SU-DHL-6 (cell line): ENCODE results near the gene TREML4.

ENCODE experiments used
- H2AFZ ChIP-seq: fragments of 200-600 bp; sonication (generic); 2 replicates; pipeline ENCODE4 v1.6.1; 2014; ENCODE audit warnings: low read depth, mild to moderate bottlenecking, moderate library complexity, mixed read lengths, antibody characterized with exemption, low read length; ENCODE audit not compliant: severe bottlenecking
- H3F3A ChIP-seq: fragments of 200-600 bp; shearing (Covaris generic); 2 replicates; pipeline ENCODE4 v1.6.0; 2016; ENCODE audit warnings: antibody characterized with exemption, mild to moderate bottlenecking; ENCODE audit not compliant: insufficient read depth
- H3K27ac ChIP-seq: fragments of 200-600 bp; sonication (generic); 2 replicates; pipeline ENCODE4 v1.5.1; 2016; ENCODE audit warnings: low read depth, mild to moderate bottlenecking, low read length, moderate library complexity, mixed read lengths
- H3K27me3 ChIP-seq: fragments of 200-600 bp; sonication (generic), shearing (Covaris generic); 2 replicates; pipeline ENCODE4 v1.6.0; 2014; ENCODE audit warnings: mild to moderate bottlenecking, low read length
- H3K36me3 ChIP-seq: fragments of 200-600 bp; sonication (generic); 2 replicates; pipeline ENCODE4 v1.6.1; 2014; ENCODE audit warnings: mild to moderate bottlenecking, low read length, mixed read lengths
- H3K4me2 ChIP-seq: fragments of 300-600, 200-600 bp; shearing (Covaris generic), sonication (generic); 2 replicates; pipeline ENCODE4 v1.6.0; 2014; ENCODE audit warnings: low read length, low read depth, mild to moderate bottlenecking; ENCODE audit not compliant: poor library complexity, severe bottlenecking
- H3K4me3 ChIP-seq: fragments of 200-600 bp; sonication (generic); 2 replicates; pipeline ENCODE4 v1.5.1; 2014; ENCODE audit warnings: antibody characterized with exemption, low read length, mild to moderate bottlenecking, mixed read lengths; ENCODE audit not compliant: insufficient read depth, poor library complexity, severe bottlenecking
- H3K79me2 ChIP-seq: fragments of 200-600 bp; sonication (generic); 2 replicates; pipeline ENCODE4 v1.6.1; 2014; ENCODE audit warnings: mild to moderate bottlenecking, low read length, moderate library complexity; ENCODE audit not compliant: insufficient read depth
- H3K9ac ChIP-seq: fragments of 200-600 bp; sonication (generic); 2 replicates; pipeline ENCODE4 v1.7.0; 2014; ENCODE audit warnings: mild to moderate bottlenecking, low read length
- H3K9me2 ChIP-seq: fragments of 200-600 bp; sonication (generic); replicated peaks from 2 replicates; pipeline ENCODE4 v1.6.1; 2014; ENCODE audit warnings: low read length; ENCODE audit not compliant: insufficient read depth
- H3K9me3 ChIP-seq: fragments of 200-600 bp; sonication (generic); 2 replicates; pipeline ENCODE4 v1.6.1; 2014; ENCODE audit warnings: low read length, mixed read lengths; ENCODE audit not compliant: insufficient read depth
- H4K20me1 ChIP-seq: fragments of 200-600 bp; sonication (generic); 2 replicates; pipeline ENCODE4 v1.6.1; 2014; ENCODE audit warnings: low read depth, mild to moderate bottlenecking, antibody characterized with exemption, low read length, moderate library complexity, mixed read lengths
- EZH2phosphoT487 ChIP-seq: fragments of 200-600 bp; sonication (generic), shearing (Covaris generic); conservative IDR thresholded peaks from 2 replicates; pipeline ENCODE4 v1.6.1; 2018; ENCODE audit warnings: mild to moderate bottlenecking, antibody characterized with exemption, low read length, moderate library complexity, mixed read lengths
- TF ChIP-seq, protein P1 (sequence below): fragments of 200-600 bp; sonication (generic); IDR thresholded peaks from one replicate; pipeline ENCODE4 v1.5.1; 2017; ENCODE audit warnings: antibody characterized with exemption, mild to moderate bottlenecking, low read length, moderate library complexity; ENCODE audit not compliant: insufficient read depth, poor library complexity, severe bottlenecking

Gene TREML4

DNA sequence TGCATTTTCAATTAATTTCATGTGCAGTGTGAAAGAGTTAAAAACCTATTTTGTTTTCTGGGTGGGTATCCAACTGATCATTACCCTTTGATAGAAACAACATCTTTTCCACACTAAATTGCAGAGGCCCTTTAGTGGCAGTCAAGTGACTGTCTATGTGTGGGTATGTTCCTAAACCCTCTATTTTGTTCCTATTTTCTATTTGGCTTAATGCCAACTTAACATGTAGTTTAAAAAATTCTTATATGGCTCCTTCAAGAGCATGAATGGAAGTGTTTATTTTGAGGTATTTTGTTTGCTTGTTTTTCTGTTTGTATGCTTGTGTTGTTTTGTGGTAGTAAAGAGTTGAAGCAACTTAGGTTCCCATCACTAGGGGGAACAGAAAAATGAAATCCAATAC lies 38.4 kb downstream of the TREML4 start:
- Histone ChIP-seq H3K9me3 (peaks cover 19% of the 10 kb centered on the region; the same call in 1 of the 2 replicates), H3K79me2 (no peaks in the 10 kb centered on the region), H3F3A (no peaks in the 10 kb centered on the region), H4K20me1 (no peaks in the 10 kb centered on the region), H3K27ac (no peak overlapping the region), H2AFZ (no peak overlapping the region), H3K9ac (no peak overlapping the region), H3K27me3 (no peaks in the 10 kb centered on the region), H3K4me2 (no peak overlapping the region), H3K36me3 (0 out of 2 replicates have a peak, but pooled peaks cover 5% of the 10 kb centered on the region), H3K4me3 (no peak overlapping the region), H3K9me2 (no peaks in the 10 kb centered on the region)
- TF ChIP-seq, protein P1, sequence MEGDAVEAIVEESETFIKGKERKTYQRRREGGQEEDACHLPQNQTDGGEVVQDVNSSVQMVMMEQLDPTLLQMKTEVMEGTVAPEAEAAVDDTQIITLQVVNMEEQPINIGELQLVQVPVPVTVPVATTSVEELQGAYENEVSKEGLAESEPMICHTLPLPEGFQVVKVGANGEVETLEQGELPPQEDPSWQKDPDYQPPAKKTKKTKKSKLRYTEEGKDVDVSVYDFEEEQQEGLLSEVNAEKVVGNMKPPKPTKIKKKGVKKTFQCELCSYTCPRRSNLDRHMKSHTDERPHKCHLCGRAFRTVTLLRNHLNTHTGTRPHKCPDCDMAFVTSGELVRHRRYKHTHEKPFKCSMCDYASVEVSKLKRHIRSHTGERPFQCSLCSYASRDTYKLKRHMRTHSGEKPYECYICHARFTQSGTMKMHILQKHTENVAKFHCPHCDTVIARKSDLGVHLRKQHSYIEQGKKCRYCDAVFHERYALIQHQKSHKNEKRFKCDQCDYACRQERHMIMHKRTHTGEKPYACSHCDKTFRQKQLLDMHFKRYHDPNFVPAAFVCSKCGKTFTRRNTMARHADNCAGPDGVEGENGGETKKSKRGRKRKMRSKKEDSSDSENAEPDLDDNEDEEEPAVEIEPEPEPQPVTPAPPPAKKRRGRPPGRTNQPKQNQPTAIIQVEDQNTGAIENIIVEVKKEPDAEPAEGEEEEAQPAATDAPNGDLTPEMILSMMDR, result no peak
- TF ChIP-seq EZH2phosphoT487, result no peak

DNA sequence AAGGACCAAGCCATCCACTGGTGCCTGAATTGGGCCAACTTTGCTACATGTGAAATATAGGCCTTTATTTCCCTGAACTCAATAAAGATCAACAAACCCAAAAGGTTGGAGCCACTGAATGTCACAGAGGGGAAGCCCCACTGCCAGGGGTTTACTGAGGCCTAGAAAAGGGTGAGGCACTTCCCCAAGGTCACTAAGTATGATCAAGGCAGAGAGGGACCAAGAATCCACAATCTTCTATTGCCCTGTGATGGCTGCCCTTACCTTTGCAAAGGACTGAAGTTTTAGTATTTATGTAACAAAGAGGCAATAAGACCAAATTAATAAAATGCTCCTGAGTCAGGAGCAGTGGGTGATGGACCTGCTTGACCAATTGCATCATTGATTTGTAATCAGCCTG lies 40.3 kb downstream of the TREML4 start:
- H3K4me2 ChIP-seq, result no peak overlapping the region
- TF ChIP-seq, protein P1, result no peak
- no peak for TF ChIP-seq EZH2phosphoT487
- H3K27me3 ChIP-seq, result no peaks in the 10 kb centered on the region
- H3K27ac ChIP-seq, result no peak overlapping the region
- H3K4me3 ChIP-seq, result no peak overlapping the region
- H3K36me3 ChIP-seq, result 0 out of 2 replicates have a peak, but pooled peaks cover under 1% of the 10 kb centered on the region
- no peaks in the 10 kb centered on the region for H3F3A ChIP-seq
- H2AFZ ChIP-seq, result no peak overlapping the region
- H3K9me2 ChIP-seq, result no peaks in the 10 kb centered on the region
- no peak overlapping the region for H3K9ac ChIP-seq
- H3K9me3 ChIP-seq, result peaks cover 4% of the 10 kb centered on the region; the same call in 1 of the 2 replicates
- H4K20me1 ChIP-seq, result no peaks in the 10 kb centered on the region
- no peaks in the 10 kb centered on the region for H3K79me2 ChIP-seq

DNA sequence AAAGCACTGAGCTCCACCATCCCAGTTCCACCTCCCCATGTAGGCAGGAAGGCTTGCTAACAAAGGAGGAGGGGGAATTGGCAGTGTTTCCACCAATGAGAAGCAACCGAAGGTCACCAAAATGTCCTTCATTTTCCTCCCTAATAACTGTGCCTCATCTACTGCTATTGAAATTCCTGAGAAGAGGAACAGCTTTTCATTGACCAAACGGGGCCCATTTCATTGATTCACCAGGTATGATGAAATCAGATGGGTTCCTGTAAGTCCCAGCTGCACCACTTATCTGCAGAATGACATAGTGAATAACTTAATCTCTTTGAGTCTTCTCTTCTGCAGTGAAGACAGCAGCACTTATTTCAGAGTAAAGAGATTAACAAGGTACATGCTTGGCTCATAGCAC lies 41.0 kb downstream of the TREML4 start:
- no peak overlapping the region for H3K4me2 ChIP-seq
- no peak overlapping the region for H2AFZ ChIP-seq
- no peaks in the 10 kb centered on the region for H4K20me1 ChIP-seq
- H3K9me3 ChIP-seq, result no peaks in the 10 kb centered on the region
- no peaks in the 10 kb centered on the region for H3K27me3 ChIP-seq
- H3K4me3 ChIP-seq, result no peak overlapping the region
- no peaks in the 10 kb centered on the region for H3F3A ChIP-seq
- no peaks in the 10 kb centered on the region for H3K36me3 ChIP-seq
- no peaks in the 10 kb centered on the region for H3K9me2 ChIP-seq
- TF ChIP-seq EZH2phosphoT487, result no peak
- TF ChIP-seq, protein P1, result no peak
- H3K27ac ChIP-seq, result no peak overlapping the region
- no peaks in the 10 kb centered on the region for H3K79me2 ChIP-seq
- H3K9ac ChIP-seq, result no peak overlapping the region

DNA sequence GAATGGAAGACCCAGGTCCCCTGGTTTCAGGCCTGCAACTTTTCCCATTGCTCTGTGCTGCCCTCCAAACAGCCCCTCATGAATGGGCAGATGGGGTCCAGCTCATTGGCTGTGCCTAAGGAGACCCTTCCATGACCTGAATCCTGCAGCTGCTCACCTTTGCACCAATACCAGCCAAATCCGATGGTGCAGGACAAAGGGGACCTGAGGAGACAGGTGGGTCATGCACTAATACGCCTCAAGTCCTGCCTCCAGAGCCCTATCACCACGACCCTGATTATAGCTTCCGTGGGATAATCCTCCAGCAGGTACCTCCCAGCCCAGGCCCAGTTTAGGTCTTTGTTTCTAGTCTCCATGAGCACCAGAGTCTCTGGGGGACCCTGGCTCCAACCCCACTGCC lies 41.6 kb downstream of the TREML4 start:
- Histone ChIP-seq H3K36me3 (no peaks in the 10 kb centered on the region), H3F3A (no peaks in the 10 kb centered on the region), H3K27ac (no peak overlapping the region), H3K4me2 (no peak overlapping the region), H3K9me2 (no peaks in the 10 kb centered on the region), H2AFZ (no peak overlapping the region), H3K79me2 (no peaks in the 10 kb centered on the region), H4K20me1 (no peaks in the 10 kb centered on the region), H3K4me3 (no peak overlapping the region), H3K9ac (no peak overlapping the region), H3K27me3 (no peaks in the 10 kb centered on the region), H3K9me3 (no peaks in the 10 kb centered on the region)
- TF ChIP-seq EZH2phosphoT487, result no peak
- TF ChIP-seq, protein P1, result no peak
